ENCODE results near the gene RFWD3.

The RFWD3 gene

GRCh38 chr16:74651841-74652240 is 14.8 kb downstream of the RFWD3 start:
- no peak for TF ChIP-seq CTCF (IDR thresholded peaks at IDR 0.05; ENCODE audit: extremely low read depth, missing control alignments)
- DNase-seq (ENCODE audit: low spot score) = no peak

GRCh38 chr16:74650966-74651567 is 15.6 kb downstream of the RFWD3 start:
- TF ChIP-seq CTCF (IDR thresholded peaks at IDR 0.05; ENCODE audit: extremely low read depth, missing control alignments) = no peak
- no peak for DNase-seq (ENCODE audit: low spot score)

- no peak for DNase-seq (ENCODE audit: low spot score)
- TF ChIP-seq CTCF (IDR thresholded peaks at IDR 0.05; ENCODE audit: extremely low read depth, missing control alignments) = no peak
These were observed 16.7 kb downstream of the RFWD3 start for GRCh38 chr16:74649839-74650504.

- DNase-seq (ENCODE audit: low spot score) = no peak
- no peak for TF ChIP-seq CTCF (IDR thresholded peaks at IDR 0.05; ENCODE audit: extremely low read depth, missing control alignments)
These were observed 24.7 kb downstream of the RFWD3 start for GRCh38 chr16:74641969-74642368.

GRCh38 chr16:74637742-74638453 is 28.8 kb downstream of the RFWD3 start:
- no peak for DNase-seq (ENCODE audit: low spot score)
- TF ChIP-seq CTCF (IDR thresholded peaks at IDR 0.05; ENCODE audit: extremely low read depth, missing control alignments) = no peak

- TF ChIP-seq CTCF (IDR thresholded peaks at IDR 0.05; ENCODE audit: extremely low read depth, missing control alignments) = no peak
- no peak for DNase-seq (ENCODE audit: low spot score)
These were observed 31.4 kb downstream of the RFWD3 start for GRCh38 chr16:74635303-74635702.

- no peak for TF ChIP-seq CTCF (IDR thresholded peaks at IDR 0.05; ENCODE audit: extremely low read depth, missing control alignments)
- DNase-seq (ENCODE audit: low spot score) = no peak
These were observed 33.0 kb downstream of the RFWD3 start for GRCh38 chr16:74633686-74634085.

Data from GM20000 (cell line).